DND-41 (cell line): Measurements from ENCODE around the gene TEAD1.

Source experiments
- ATAC-seq: fragments of 200-7000 bp; cut with Tn5 transposase; 3 replicates; pipeline ENCODE4 v1.9.1; 2021; ENCODE audit warnings: low read depth; ENCODE audit not compliant: insufficient read depth
- DNase-seq: peaks from one replicate; pipeline ENCODE4 v3.0.0-alpha.2; 2020
- H2AFZ ChIP-seq: 2 replicates; pipeline ENCODE4 v1.6.0; 2012; ENCODE audit warnings: low read depth, low read length
- H3K27ac ChIP-seq: 2 replicates; pipeline ENCODE4 v1.5.1; 2012; ENCODE audit warnings: low read length, inconsistent platforms
- H3K27me3 ChIP-seq: fragments of 200-600 bp; sonication (generic); 2 replicates; pipeline ENCODE4 v1.6.0; 2012; ENCODE audit warnings: low read length, mild to moderate bottlenecking, inconsistent platforms; ENCODE audit not compliant: insufficient read depth, poor library complexity
- H3K36me3 ChIP-seq: 2 replicates; pipeline ENCODE4 v1.5.1; 2012; ENCODE audit warnings: low read length, inconsistent platforms; ENCODE audit not compliant: insufficient read depth
- H3K4me1 ChIP-seq: 2 replicates; pipeline ENCODE4 v1.5.1; 2012; ENCODE audit warnings: mild to moderate bottlenecking, low read length; ENCODE audit not compliant: insufficient read depth
- H3K4me2 ChIP-seq: 2 replicates; pipeline ENCODE4 v1.6.0; 2012; ENCODE audit warnings: mild to moderate bottlenecking, moderate library complexity, low read length, inconsistent platforms; ENCODE audit not compliant: insufficient read depth
- H3K4me3 ChIP-seq, 2 experiments: fragments of 200-600 bp in 1 of 2; shearing (Covaris generic) in 1 of 2; 2 replicates each; pipeline ENCODE4 v1.5.1; 2012 to 2016; ENCODE audit warnings: inconsistent platforms in 2 of 2, low read length in 2 of 2, mild to moderate bottlenecking in 2 of 2, low read depth in 1 of 2, moderate library complexity in 1 of 2
- H3K79me2 ChIP-seq: 2 replicates; pipeline ENCODE4 v1.6.0; 2012; ENCODE audit warnings: low read length, inconsistent platforms; ENCODE audit not compliant: insufficient read depth
- H3K9ac ChIP-seq: 2 replicates; pipeline ENCODE4 v1.6.0; 2012; ENCODE audit warnings: low read depth, mild to moderate bottlenecking, inconsistent platforms, low read length, moderate library complexity
- H3K9me3 ChIP-seq: 2 replicates; pipeline ENCODE4 v1.5.1; 2012; ENCODE audit warnings: low read length, moderate library complexity, mild to moderate bottlenecking, inconsistent platforms; ENCODE audit not compliant: insufficient read depth, severe bottlenecking
- H4K20me1 ChIP-seq: 2 replicates; pipeline ENCODE4 v1.6.0; 2012; ENCODE audit warnings: low read length; ENCODE audit not compliant: insufficient read depth
- CTCF ChIP-seq: IDR thresholded peaks from 2 replicates; pipeline ENCODE4 v1.5.1; 2012; ENCODE audit warnings: borderline replicate concordance, low read length, moderate library complexity, mild to moderate bottlenecking; ENCODE audit not compliant: poor library complexity, severe bottlenecking; ENCODE audit errors: extremely low read depth
- EZH2 ChIP-seq: IDR thresholded peaks from 3 replicates; pipeline ENCODE4 v1.6.1; 2012; ENCODE audit warnings: borderline replicate concordance, low read depth, mild to moderate bottlenecking, moderate library complexity, low read length, inconsistent platforms; ENCODE audit not compliant: severe bottlenecking

The TEAD1 gene

GRCh38 chr11:12762696-12763324 lies 88.6 kb downstream of the TEAD1 start:
- Histone ChIP-seq H3K4me3 (no peak overlapping the region), H2AFZ (no peak overlapping the region), H4K20me1 (no peaks in the 10 kb centered on the region), H3K9me3 (no peaks in the 10 kb centered on the region), H3K4me2 (no peak overlapping the region), H3K4me1 (no peaks in the 10 kb centered on the region), H3K79me2 (no peaks in the 10 kb centered on the region), H3K27ac (no peak overlapping the region), H3K9ac (no peak overlapping the region), H3K27me3 (peaks cover 18% of the 10 kb centered on the region), H3K36me3 (no peaks in the 10 kb centered on the region)
- DNase-seq: no peak
- TF ChIP-seq CTCF: no peak
- no peak for TF ChIP-seq EZH2
- no peak for ATAC-seq

GRCh38 chr11:12764187-12764914 lies 90.1 kb downstream of the TEAD1 start:
- Histone ChIP-seq H3K9ac (no peak overlapping the region), H2AFZ (no peak overlapping the region), H3K4me3 (no peak overlapping the region), H3K27me3 (peaks cover 18% of the 10 kb centered on the region), H4K20me1 (no peaks in the 10 kb centered on the region), H3K79me2 (no peaks in the 10 kb centered on the region), H3K4me1 (no peaks in the 10 kb centered on the region), H3K9me3 (no peaks in the 10 kb centered on the region), H3K27ac (no peak overlapping the region), H3K4me2 (no peak overlapping the region), H3K36me3 (no peaks in the 10 kb centered on the region)
- ATAC-seq (no peak), DNase-seq (no peak)
- TF ChIP-seq CTCF (no peak), EZH2 (no peak)

GRCh38 chr11:12765428-12765827 lies 91.2 kb downstream of the TEAD1 start:
- Histone ChIP-seq H4K20me1 (no peaks in the 10 kb centered on the region), H3K27me3 (peaks cover 17% of the 10 kb centered on the region), H3K4me2 (no peak overlapping the region), H3K9me3 (no peaks in the 10 kb centered on the region), H3K4me3 (no peak overlapping the region), H3K36me3 (no peaks in the 10 kb centered on the region), H2AFZ (no peak overlapping the region), H3K79me2 (no peaks in the 10 kb centered on the region), H3K27ac (no peak overlapping the region), H3K9ac (no peak overlapping the region), H3K4me1 (no peaks in the 10 kb centered on the region)
- peak; percentile 26 for DNase-seq
- TF ChIP-seq CTCF (no peak), EZH2 (no peak)
- ATAC-seq: peak; percentile 77; the same call in 2 of the 3 replicates
